GM12891 (cell line): ENCODE data around the gene PALMD.

Experiments used
- PAX5 ChIP-seq: IDR thresholded peaks from 2 replicates; pipeline ENCODE4 v1.6.1; 2011; ENCODE audit warnings: low read length, moderate library complexity, mild to moderate bottlenecking; ENCODE audit not compliant: insufficient read depth, severe bottlenecking
- POLR2A ChIP-seq: IDR thresholded peaks from 2 replicates; pipeline ENCODE4 v1.6.1; 2011; ENCODE audit warnings: low read depth, low read length, control low read depth
- POLR2AphosphoS5 ChIP-seq: IDR thresholded peaks from 2 replicates; pipeline ENCODE4 v1.6.1; 2011; ENCODE audit warnings: low read depth, low read length, control low read depth
- POU2F2 ChIP-seq: IDR thresholded peaks from 2 replicates; pipeline ENCODE4 v1.6.1; 2011; ENCODE audit warnings: low read depth, mild to moderate bottlenecking, control low read depth, low read length, moderate library complexity
- SPI1 ChIP-seq: IDR thresholded peaks from 2 replicates; pipeline ENCODE4 v1.6.1; 2011; ENCODE audit warnings: low read depth, low read length, control low read depth
- TAF1 ChIP-seq: IDR thresholded peaks from 2 replicates; pipeline ENCODE4 v1.6.1; 2011; ENCODE audit warnings: low read depth, low read length, control low read depth

DNA sequence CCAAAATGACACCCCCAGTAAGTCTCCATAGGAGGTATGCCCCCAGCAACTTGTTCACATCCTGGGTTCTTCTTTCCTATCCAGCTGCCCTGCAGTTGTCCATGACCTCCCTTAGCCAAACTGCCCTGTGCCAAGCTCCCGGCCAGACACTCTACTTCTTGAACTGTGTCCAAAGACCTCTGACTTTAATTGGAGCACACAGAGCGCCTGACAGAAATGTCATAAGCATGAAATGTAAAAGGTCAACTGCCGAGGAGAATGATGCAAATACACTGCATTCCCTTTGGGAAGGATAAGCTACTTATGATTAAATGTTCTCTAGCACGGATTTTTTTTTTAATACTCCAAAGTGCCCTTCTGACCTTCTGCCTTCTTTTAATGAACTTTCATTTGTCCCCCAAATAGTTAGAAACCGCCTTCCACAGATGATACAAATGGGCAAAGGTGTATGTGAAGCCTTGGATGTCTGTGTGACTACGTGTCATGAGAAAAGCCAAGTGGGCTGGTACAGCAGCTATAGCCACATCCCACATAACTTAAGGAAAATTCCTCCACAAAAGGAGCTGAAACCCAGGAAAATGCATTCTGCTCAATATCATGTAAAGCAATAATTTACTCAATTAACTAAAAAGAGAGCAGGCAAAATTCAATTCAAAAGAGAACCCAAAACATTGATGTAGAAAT, 26.8 kb downstream of the PALMD start:
- TF ChIP-seq POLR2AphosphoS5 (no peak), POLR2A (no peak), POU2F2 (no peak), TAF1 (no peak), SPI1 (no peak), PAX5 (no peak)
